ENCODE results near the gene CAMK1D.
"Not testable (repeated sequence)": the region's sequence is repeated elsewhere in the genome, so short reads cannot be mapped to it uniquely, and the experiment has no call there.

Gene CAMK1D

GRCh38 chr10:12348870-12349628, at the start of gene CAMK1D:
CAMK1D (plus strand) TSS chr10:12349547.
- DNase-seq, result no peak

DNA sequence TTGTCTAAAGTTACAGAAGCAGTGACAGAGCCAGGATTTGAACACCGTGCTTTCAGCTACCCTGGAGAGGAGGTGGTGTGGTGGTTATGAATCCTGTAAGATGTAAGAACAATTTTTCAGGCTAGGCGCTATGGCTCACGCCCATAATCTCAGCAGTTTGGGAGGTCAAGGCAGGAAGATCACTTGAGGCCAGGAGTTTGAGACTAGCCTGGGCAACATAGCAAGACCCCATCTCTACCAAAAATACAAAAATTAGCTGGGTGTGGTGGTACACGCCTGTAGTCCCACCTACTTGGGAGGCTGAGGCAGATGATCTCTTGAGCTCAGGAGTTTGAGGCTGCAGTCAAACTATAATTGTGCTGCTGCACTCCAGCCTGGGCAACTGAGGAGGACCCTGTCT, 48.3 kb upstream of the CAMK1D start:
- not testable (repeated sequence) for DNase-seq

GRCh38 chr10:12308057-12308456, 41.3 kb upstream of the CAMK1D start:
- no peak for DNase-seq

DNA sequence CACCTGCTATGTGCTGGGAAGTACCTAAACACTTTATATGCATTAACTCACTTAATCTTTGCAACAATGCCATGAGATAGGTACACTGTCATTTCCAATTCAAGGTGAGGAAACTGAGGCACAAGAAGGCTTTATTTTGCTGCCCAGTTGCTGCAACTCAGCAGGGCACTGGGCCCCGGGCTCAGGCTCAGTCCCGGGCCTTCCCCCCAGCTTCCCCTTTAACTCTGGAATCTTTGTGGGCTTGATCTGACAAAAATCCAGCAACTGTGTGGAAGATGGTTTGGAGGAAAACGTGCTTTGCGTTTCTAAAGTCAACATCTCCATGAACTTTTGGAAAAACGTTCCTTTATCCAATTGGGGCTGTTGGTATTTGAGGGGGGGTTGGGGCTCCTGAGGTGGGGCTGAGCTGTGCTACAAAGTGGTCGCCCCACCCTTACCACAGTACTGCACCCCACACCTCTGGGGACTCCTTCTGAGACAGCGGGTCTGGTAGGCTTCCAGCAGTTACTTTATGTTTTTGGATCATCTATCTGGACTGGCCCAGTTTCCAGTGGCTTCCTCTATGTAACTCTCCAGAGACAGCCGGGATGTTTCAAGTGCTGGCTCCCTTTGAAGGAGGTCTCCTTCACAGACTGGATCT, 40.5 kb upstream of the CAMK1D start:
- DNase-seq, result no peak

GRCh38 chr10:12309783-12310182, 39.6 kb upstream of the CAMK1D start:
- not testable (repeated sequence) for DNase-seq

DNA sequence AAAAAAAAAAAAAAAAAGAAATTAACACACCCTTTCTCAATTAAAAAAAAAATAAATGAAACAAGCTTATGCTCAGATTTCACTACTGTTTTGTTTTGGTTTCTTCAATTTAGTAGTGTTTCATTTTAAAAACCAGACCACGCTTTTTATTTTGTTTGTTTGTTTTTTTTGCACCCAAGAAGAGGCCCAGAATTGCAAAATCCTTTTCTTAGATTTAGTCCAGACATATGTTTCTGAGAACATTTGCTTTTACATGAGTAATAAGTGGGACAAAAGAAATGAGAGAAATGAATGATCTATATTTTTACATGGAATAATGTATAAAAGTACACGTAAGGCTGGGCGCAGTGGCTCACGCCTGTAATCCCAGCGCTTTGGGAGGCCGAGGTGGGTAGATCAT, 34.5 kb upstream of the CAMK1D start:
- DNase-seq, result no peak

DNA sequence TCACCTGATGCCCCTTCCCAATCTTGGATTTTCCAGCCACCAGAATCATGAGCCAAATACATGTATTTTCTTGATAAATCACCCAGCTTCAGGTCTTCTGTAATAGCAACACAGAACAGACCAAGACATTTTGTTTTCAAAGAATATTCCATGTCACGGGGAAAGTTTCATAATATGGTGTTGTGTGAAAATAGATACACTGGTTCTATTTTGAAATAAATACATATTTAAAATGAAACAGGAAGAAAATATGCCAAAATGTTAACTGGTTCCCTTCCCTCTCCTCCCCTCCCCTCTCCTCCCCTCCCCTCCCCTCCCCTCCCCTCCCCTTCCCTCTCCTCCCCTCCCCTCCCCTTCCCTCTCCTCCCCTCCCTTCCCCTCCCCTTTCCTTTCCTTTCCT, 30.3 kb upstream of the CAMK1D start:
- no peak for DNase-seq

DNA sequence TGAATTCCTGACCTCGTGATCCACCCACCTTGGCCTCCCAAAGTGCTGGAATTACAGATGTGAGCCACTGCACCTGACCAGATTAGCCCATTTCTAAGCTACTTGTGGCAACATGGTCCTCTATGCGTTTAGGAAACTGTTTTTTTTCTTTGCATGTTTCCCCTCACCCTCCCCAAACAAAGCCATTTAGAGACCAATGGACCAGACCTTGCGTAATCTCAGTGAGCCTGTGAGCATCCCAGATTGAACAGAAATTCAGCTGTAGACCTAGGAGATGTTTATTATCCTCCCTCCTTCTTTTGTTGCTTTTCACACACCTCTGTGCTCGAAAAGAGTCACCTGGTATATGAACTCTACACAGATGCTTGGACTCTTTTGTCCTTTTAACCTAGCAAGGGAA, 28.5 kb upstream of the CAMK1D start:
- no peak for DNase-seq

- DNase-seq, result no peak
Observed at GRCh38 chr10:12321641-12322040, 27.7 kb upstream of the CAMK1D start.

DNA sequence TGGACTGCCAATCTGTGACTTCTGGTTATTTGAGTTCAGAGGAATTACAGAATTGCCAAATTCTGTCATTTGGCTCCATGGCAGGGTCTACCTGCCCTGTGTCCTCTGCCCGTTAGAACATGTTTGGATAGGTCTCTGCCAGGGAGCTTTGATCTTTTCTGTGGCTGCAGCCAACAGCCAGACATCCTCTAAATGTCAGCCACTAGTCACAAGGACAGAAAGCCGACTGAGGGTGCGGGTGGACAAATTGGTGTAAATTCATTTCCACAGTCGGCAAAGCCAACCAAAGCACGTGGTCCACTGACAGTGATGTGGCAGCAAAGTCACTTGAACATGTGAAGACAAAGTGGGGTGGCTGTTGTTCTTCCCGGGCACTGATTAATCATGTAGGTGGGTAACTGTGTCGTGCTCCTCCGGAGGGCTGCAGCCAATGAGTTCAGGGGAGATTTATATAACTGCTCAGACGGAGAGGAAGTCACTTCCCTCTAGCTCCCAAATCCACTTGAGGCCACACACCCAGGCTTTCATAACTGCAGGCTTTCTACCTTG, 26.7 kb upstream of the CAMK1D start:
- DNase-seq, result no peak

DNA sequence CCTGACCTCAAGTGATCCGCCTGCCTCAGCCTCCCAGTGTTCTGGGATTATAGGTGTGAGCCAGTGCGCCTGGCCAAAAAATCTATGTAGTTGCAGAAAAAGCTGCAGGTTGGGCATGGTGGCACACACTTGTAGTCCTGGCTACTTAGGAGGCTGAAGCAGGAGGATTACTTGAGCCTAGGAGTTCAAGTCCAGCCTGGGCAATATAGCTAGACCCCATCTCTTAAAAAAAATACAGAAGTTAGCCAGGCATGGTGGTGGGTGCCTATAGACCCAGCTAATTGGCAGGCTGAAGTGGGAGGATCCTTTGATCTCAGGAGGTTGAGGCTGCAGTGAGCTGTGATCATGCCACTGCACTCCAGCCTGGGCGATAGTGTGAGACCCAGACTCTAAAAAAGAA, 24.8 kb upstream of the CAMK1D start:
- DNase-seq, result no peak

GRCh38 chr10:12327074-12327473, 22.3 kb upstream of the CAMK1D start:
- no peak for DNase-seq

GRCh38 chr10:12327476-12327875, 21.9 kb upstream of the CAMK1D start:
- no peak for DNase-seq

DNA sequence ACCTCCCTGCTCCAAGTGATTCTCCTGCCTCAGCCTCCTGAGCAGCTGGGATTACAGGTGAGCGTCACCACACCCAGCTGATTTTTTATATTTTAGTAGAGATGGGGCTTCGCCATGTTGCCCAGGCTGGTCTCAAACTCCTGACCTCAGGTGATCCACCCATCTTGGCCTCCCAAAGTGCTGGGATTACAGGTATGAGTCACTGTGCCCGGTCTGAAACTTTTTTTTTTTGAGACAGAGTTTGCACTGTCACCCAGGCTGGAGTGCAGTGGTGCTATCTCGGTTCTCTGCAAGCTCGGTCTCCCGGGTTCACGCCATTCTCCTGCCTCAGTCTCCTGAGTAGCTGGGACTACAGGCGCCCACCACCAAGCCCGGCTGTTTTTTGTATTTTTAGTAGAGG, 21.0 kb upstream of the CAMK1D start:
- not testable (repeated sequence) for DNase-seq

GRCh38 chr10:12332572-12333379, 16.6 kb upstream of the CAMK1D start:
- no peak for DNase-seq

GRCh38 chr10:12333380-12334185, 15.8 kb upstream of the CAMK1D start:
- peak; percentile 34 for DNase-seq

DNA sequence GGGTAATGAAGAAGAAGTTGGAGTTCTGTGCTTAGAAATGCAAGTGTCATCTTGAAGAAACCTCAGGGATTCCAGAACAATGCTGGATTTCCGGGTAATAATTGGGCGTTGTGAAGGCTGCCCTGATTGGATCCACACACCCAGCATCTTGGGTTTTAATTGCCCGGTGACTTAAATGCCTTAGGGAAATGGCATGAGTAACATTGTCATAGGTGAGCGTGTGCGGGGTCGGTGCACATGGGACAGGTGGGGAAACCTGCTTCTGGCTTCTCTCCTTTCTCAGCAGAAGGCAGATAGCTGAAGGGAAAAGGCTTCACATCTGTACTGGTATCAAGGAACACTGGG, 15.2 kb upstream of the CAMK1D start:
- no peak for DNase-seq

GRCh38 chr10:12335169-12335568, 14.2 kb upstream of the CAMK1D start:
- DNase-seq, result not testable (repeated sequence)

DNA sequence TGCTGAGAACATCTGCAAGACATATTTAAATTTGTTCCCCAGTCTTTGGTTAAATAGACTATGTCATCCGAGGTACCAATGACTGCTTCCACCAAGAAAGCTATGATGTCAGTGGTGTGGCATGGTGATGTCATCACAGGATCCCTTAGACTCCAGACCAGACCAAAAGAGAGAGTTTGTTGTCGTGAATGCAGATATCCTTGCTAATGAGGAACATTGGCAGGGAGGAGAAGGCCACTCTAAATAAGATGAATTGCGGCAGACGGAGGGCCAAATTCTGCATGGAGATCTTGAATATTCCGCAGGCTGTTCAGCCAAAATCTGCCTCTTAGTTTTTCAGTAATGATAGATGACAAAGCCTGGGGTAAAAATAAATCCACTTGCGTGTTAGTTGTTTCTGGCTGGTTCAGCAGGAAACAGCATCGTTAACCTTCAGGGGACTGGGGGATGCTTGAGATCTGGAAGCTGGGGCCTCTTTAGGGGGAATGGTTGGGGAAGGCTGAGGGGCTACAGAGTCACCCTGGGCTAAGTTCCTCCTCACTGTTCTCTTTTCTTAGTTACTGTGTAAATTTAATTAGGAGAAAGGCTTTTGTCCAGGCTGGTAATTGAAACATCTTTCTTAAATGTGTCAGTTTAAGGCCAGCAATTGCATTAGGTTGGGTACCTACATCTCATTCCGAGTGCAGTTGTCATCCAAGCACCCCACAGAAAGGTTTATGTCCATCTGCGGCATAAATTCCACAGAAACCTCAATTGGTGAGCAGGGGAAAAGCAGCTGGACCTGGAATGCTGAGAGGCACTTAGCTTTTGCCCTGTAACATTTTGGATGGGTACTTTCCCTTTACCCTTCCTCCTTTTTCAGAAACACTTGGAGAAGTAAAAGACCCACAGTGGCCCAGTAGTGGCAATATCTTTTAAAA, 11.6 kb upstream of the CAMK1D start:
- no peak for DNase-seq

DNA sequence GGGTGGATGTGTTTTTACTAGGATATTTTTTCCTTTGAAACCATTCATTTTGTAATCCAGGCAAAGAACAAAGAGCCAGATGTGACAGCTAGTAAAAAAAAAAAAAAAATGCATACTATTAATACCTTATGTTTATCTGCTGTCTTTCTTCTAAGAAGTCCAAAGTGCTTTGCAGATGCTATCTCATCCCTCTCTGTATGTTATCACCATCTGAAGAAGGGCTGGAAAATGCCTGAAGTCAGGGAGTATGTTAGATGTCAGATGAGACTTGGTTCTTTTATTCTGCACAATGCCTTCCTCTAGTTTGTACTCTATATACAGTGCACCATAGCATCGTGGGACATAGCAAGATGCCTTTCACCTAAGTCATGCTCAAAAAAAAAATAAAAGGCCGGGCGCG, 10.4 kb upstream of the CAMK1D start:
- no peak for DNase-seq

GRCh38 chr10:12340371-12340770, 9.0 kb upstream of the CAMK1D start:
- no peak for DNase-seq

DNA sequence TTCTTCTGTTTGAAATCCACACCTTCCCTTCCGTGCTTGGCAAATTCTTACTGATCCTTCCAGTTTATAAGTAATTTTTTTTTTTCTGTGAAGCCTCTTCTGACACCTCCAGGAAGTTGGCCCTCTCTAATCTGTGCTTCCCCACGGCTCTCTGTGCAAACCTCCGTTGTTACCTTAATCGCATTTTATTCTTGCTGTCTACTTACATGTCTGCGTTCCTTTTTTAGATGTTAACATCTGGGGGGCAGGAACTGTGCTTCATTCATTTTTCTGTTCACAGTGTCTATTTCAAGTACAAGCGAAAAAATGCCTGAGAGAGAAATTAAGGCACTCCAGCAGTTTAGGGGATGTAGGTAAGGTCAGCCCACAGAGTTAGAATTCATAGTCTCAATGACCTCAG, 8.4 kb upstream of the CAMK1D start:
- DNase-seq, result no peak

Measured in NCI-H1048 (cell line).